ES-I3 (cell line): Measurements from ENCODE around the gene GAS6.
"Not testable (repeated sequence)": the region's sequence is repeated elsewhere in the genome, so short reads cannot be mapped to it uniquely, and the experiment has no call there.

ENCODE experiments used
- H3K36me3 ChIP-seq: 2 replicates; pipeline ENCODE4 v1.6.1; 2013; ENCODE audit warnings: mild to moderate bottlenecking, low read length, control low read depth, moderate library complexity; ENCODE audit not compliant: insufficient read depth
- H3K4me1 ChIP-seq: 2 replicates; pipeline ENCODE4 v1.6.1; 2013; ENCODE audit warnings: mild to moderate bottlenecking, control low read depth, low read length; ENCODE audit not compliant: insufficient read depth
- H3K9ac ChIP-seq: 2 replicates; pipeline ENCODE4 v1.6.1; 2013; ENCODE audit warnings: low read depth, mild to moderate bottlenecking, low read length, moderate library complexity
- H3K9me3 ChIP-seq: 2 replicates; pipeline ENCODE4 v1.6.1; 2013; ENCODE audit warnings: mild to moderate bottlenecking, low read length, moderate library complexity; ENCODE audit not compliant: control insufficient read depth, insufficient read depth

The GAS6 gene

DNA sequence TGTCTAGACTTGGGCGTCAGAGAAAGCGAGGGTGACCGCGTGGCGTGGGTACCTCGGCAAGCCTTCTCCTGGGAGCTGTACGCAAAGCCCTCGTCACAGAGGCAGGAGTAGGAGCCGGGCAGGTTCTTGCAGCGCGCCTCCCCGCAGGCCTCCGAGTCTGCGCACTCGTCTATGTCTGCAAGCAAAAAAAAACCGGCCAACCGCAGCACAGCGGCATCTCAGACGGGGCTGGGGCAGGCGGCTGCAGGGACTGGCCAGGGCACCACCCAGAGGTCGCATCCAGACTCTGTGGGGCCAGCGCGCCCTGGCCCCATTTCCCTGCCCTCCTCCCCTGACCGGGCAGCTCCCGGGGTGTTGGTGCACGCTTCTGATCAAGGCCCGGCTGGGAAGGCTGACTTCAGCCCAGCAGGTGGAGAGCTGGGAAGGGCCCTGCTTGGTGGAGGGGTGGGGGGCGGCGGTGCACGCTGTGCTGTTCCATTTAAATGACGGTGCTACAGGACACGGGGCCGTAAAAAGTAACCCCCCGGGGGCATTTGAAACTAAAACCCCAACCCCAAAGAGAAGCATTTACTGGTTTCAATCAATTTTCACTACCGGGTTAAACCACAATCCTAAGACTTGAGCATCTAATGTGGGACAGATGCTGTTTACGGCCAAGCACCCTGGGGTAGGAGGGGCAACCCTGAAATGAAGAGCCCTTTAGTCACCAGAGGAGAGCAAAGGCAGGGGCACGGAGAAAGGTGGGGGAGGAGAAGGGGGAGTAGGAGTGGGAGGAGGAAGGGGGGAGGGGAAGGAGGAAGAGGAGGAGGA is 28.2 kb downstream of the GAS6 start:
- Histone ChIP-seq H3K36me3 (no peaks in the 10 kb centered on the region), H3K9me3 (no peaks in the 10 kb centered on the region), H3K4me1 (peaks cover 18% of the 10 kb centered on the region), H3K9ac (no peak overlapping the region)

DNA sequence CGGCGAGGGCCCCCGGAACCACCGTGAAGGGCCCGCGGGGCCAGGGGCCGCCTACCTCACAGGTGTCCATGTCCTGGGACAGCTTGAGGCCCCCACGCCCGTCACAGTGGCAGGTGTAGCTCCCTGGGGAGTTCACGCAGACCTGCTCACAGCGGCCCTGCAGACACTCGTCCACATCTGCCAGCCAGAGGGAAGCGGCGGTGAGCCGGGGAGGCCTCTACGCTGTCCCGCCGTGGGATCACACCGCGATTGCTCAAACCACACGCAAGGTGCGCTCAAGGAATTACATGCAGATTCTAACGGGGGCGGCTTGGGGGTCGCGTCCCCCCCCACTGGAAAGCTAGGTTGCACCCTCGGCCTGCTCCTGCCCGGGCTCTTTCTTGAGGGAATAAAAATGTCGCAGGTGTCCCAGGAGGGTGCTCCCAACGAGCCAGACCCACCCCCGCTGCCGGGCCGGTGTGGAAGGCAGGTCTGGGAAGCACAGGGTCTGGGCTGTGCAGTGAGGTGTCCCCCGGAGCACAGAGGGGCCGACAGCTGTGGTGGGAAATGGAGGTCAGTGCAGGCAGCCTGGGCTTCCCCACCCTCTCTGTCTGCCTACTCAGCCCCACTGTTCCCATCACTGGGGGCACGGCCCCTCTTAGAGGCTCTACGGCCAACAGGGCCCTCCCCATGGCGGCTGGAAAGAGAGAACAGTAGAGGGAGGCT is 29.2 kb downstream of the GAS6 start:
- H3K9me3 ChIP-seq, result no peaks in the 10 kb centered on the region
- H3K4me1 ChIP-seq, result peaks cover 18% of the 10 kb centered on the region
- H3K36me3 ChIP-seq, result no peaks in the 10 kb centered on the region
- H3K9ac ChIP-seq, result no peak overlapping the region

DNA sequence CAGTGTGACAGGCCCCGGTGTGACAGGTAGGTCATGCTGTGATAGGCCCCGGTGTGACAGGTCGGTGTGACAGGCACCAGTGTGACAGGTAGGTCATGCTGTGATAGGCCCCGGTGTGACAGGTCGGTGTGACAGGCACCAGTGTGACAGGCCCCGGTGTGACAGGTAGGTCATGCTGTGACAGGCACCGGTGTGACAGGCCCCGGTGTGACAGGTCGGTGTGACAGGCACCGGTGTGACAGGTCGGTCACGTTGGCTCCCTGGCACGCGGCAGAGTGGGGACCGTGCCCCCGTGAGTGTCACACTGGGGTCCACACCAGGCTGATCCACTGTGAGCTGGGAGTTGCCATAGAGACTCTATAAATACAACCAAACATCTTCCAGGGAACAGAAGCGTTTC is 29.9 kb downstream of the GAS6 start:
- H3K9me3 ChIP-seq, H3K9ac ChIP-seq, H3K36me3 ChIP-seq: not testable (repeated sequence)
- H3K4me1 ChIP-seq, result peaks cover 15% of the 10 kb centered on the region

DNA sequence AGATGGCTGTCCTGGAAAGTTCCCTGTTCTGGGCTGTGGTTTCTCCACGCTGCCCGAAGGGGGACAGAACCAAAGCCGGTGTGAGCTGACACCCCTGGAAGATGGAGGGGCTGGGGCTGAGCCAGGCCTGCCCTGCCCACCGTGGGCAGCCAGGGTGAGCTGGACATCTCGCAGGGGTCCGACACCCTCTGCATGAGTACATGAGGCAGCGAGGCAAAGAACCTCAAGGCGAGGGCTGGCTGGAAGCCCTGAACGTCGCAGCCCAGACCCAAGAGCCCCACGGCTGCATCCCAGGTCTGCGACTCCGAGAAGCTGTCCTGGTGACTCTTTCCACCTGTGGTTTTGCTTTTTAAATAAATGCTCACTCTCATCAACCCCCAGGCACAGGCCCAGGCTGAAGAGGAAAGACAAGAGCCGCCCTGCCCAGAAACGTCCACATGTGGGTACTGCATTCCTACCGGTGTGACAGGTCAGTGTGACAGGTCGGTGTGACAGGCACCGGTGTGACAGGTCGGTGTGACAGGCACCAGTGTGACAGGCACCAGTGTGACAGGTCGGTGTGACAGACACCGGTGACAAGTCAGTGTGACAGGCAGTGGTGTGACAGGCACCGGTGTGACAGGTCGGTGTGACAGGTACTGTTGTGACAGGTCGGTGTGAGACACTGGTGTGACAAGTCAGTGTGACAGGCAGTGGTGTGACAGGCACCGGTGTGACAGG is 30.6 kb downstream of the GAS6 start:
- no peaks in the 10 kb centered on the region for H3K9me3 ChIP-seq
- no peak overlapping the region for H3K9ac ChIP-seq
- peaks cover 9% of the 10 kb centered on the region for H3K4me1 ChIP-seq
- no peaks in the 10 kb centered on the region; the same call in 1 of the 2 replicates for H3K36me3 ChIP-seq

DNA sequence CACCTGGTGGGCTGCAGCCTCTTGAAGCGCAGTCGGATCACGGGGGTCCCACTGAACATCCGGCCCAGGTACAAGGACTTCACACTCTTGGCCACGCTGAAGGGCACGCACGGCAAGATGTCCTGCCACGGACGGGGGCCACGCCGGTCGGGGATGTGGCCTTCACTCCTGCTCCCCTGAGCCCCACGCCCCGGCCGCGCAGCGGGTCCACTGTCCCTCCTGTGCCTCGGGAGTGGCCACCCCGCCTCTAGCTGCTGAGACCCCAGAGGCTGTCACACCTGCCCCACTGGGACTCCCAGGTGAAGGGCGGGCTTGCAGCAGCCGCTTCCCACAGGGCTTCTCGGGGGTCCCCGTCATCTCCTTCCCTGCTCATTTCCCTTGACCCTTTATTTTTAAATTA is 31.2 kb downstream of the GAS6 start:
- H3K9me3 ChIP-seq, result no peaks in the 10 kb centered on the region
- no peaks in the 10 kb centered on the region; the same call in 1 of the 2 replicates for H3K36me3 ChIP-seq
- H3K4me1 ChIP-seq, result peaks cover 9% of the 10 kb centered on the region
- H3K9ac ChIP-seq, result no peak overlapping the region

DNA sequence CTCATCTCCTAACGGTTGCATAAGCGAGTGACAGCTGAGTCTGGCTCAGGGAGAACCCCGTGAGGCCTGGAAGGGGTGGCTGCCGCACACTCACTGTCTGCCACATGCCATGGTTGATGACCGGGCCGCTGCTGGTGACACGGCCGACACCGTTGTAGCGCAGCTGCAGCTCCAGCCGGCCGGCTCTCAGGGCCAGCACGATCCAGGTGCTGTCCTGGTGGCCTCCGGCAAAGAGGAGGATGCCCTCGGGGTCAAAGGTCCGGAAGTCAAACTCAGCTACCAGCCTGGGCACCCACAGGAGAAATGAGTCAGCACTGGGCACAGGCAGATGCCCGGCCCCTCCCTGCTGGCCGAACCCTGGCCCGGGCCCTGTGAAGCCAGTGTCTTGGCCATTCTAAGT is 31.7 kb downstream of the GAS6 start:
- Histone ChIP-seq H3K9me3 (no peaks in the 10 kb centered on the region), H3K9ac (no peak overlapping the region), H3K4me1 (peaks cover 5% of the 10 kb centered on the region), H3K36me3 (no peaks in the 10 kb centered on the region; the same call in 1 of the 2 replicates)

DNA sequence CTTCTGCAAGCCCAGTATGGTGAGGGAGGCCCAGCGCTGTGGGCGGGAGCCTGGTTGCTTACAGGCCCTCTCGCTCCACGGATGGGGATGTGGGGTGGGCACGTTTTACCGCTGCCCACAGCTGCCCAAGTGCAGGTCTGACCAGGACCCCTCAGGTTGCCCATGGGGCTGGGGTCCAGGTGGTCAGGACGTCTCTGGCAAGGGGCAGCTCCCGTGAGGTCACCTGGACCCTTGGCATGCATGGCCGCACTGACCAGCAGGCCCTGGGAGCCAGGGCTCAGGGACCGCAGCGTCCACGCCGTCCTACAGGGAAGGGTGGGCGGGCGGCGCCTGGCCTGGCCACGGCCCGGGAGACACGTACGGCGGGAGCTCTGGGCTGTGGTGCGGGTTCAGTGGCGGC is 32.8 kb downstream of the GAS6 start:
- H3K9me3 ChIP-seq, result no peaks in the 10 kb centered on the region
- H3K4me1 ChIP-seq, result no peaks in the 10 kb centered on the region
- H3K36me3 ChIP-seq, result no peaks in the 10 kb centered on the region; the same call in 1 of the 2 replicates
- no peak overlapping the region for H3K9ac ChIP-seq

DNA sequence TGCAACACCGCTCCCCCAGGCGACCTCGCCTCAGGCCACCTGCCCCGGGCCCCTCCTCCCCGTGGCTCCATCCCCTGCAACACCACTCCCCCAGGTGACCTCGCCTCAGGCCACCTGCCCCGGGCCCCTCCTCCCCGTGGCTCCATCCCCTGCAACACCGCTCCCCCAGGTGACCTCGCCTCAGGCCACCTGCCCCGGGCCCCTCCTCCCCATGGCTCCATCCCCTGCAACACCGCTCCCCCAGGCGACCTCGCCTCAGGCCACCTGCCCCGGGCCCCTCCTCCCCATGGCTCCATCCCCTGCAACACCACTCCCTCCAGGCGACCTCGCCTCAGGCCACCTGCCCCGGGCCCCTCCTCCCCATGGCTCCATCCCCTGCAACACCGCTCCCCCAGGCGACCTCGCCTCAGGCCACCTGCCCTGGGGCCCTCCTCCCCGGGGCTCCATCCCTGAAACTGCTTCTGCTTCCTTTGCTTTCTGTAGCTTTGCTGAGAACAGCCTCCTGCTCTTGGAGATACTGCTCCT is 33.4 kb downstream of the GAS6 start:
- not testable (repeated sequence) for H3K36me3 ChIP-seq, H3K9ac ChIP-seq, H3K9me3 ChIP-seq, H3K4me1 ChIP-seq

DNA sequence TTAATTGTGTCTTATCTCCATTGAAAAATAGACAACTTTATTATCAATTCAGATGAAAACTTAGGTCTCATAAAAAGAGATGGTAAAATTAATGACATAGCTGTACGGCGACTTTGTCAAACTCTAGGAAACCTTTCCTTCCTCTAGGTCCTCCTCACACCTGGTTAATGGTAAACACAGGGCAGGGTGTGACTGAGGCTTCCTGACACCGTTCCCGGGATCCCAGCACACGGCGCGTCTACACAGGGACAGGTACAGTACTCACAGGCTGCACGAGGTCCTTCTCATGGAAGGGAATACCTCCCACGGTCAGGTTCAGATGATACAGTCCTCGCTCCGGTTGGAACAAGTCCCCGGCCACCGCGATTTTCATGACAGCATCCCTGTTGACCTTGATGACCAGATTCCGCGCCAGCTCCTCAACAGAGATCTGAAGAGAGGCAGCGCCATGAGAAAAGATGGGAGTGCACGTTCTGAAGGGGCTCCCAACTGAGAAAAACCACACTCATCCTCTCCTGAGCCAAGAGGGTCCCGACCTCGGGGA is 35.5 kb downstream of the GAS6 start:
- no peaks in the 10 kb centered on the region for H3K9me3 ChIP-seq
- H3K9ac ChIP-seq, result no peak overlapping the region
- H3K36me3 ChIP-seq, result no peaks in the 10 kb centered on the region; the same call in 1 of the 2 replicates
- H3K4me1 ChIP-seq, result no peaks in the 10 kb centered on the region

DNA sequence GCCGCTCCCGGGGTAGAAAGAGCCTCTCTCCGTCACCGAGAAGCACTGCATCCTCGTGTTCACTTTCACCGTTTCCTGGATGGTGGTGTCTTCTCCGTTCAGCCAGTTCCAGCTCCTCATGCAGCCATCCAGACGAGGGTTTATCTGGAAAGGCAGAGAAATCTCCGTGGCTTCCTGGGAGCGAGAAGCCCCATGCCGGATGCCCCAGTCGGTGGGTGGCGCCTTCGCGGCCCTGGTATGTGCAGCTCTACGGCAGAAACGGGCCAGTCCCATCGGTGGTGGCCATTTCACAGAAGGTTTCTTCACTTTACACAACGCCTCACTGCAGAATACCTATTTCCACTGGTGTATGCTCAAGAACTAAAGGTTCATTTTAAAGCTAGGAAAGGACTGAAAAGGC is 36.9 kb downstream of the GAS6 start:
- H3K4me1 ChIP-seq, result no peaks in the 10 kb centered on the region
- no peaks in the 10 kb centered on the region for H3K9me3 ChIP-seq
- H3K9ac ChIP-seq, result no peak overlapping the region
- H3K36me3 ChIP-seq, result no peaks in the 10 kb centered on the region; the same call in 1 of the 2 replicates

DNA sequence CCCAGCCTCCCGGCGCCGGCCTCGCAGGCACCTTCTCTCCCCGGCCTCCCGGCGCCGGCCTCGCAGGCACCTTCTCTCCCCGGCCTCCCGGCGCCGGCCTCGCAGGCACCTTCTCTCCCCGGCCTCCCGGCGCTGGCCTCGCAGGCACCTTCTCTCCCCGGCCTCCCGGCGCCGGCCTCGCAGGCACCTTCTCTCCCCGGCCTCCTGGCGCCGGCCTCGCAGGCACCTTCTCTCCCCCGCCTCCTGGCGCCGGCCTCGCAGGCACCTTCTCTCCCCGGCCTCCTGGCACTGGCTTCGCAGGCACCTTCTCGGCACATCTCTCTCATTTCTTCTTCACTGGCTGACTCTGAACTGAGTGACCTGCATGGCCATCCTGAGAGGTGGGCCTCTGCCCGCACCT is 37.4 kb downstream of the GAS6 start:
- H3K36me3 ChIP-seq, H3K4me1 ChIP-seq, H3K9ac ChIP-seq: not testable (repeated sequence)

DNA sequence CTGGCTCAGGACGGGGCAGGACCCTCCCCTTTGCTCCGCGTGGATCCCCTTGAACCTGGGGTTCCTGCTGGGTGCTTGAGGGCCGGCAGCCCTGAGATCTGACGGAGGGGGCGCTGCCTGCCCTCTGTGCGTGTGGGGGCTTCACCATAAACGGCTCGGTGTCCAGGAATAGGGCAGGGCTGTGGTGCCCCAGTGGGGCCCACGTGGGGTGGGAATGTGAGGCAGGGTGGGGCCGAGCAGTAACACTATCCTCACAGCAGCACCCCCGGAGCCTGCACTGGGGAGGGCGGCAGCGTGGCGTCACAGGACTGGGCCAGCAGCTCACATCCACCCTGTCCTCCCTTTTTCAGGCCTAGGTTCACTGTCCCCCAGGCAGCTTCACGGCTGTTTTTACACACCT is 38.0 kb downstream of the GAS6 start:
- no peaks in the 10 kb centered on the region; the same call in 1 of the 2 replicates for H3K36me3 ChIP-seq
- no peaks in the 10 kb centered on the region for H3K9me3 ChIP-seq
- no peaks in the 10 kb centered on the region; the same call in 1 of the 2 replicates for H3K4me1 ChIP-seq
- no peak overlapping the region for H3K9ac ChIP-seq

More for the DNA sequence above, 37.4 kb downstream of the GAS6 start:
- H3K9me3 ChIP-seq, result not testable (repeated sequence)

DNA sequence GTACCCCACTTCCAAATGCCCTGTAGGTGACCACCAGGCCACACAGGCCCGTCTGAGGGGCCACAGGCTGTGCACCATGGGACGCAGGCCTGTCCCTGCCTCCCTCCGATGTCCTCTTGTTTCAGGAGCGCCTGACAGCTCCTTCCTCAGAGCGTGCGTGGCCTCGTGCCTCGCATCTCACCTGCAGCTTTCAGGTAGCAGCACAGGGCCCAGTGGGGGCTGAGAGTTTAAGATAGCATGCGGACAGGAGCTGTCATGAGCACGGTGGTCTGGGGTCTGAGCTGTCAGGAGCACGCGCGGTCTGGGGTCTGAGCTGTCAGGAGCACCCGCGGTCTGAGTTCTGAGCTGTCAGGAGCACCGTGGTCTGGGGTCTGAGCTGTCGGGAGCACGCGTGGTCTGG is 40.1 kb downstream of the GAS6 start:
- Histone ChIP-seq H3K4me1 (no peaks in the 10 kb centered on the region; the same call in 1 of the 2 replicates), H3K9ac (no peak overlapping the region), H3K36me3 (no peaks in the 10 kb centered on the region), H3K9me3 (no peaks in the 10 kb centered on the region)
